Endothelial cell of umbilical vein (primary cell): ENCODE measurements around the gene LST1. TPM values are rescaled to one million over a fixed set of nuclear protein-coding genes. Genes with fewer than 3 reads are reported as not detected.

Experiments used
- BruUV-seq: library from RNA; stranded (reverse); fragments of 400-500 nt; replicated peaks from 2 replicates; lab custom pipeline; 2021; lab: Mats Ljungman, UMichigan
- CTCF ChIA-PET: fragments of 300-600, 350-600 bp; sonication (Branson Sonifier 250); formaldehyde crosslinking; loops from one replicate; lab custom pipeline; 2021; ENCODE audit warnings: antibody characterized with exemption, inconsistent platforms; lab: Charles Lee
- POLR2A ChIA-PET: fragments of 300-600, 350-600 bp; sonication (Branson Sonifier 250); formaldehyde crosslinking; loops from one replicate; lab custom pipeline; 2021; ENCODE audit warnings: antibody characterized with exemption, inconsistent platforms; lab: Charles Lee
- DNase-seq: peaks from one replicate; pipeline ENCODE4 v3.0.0-alpha.2; 2011; ENCODE audit warnings: low read depth, low spot score
- FAIRE-seq: peaks from 2 replicates; lab custom pipeline; 2011; peaks lifted over from hg19 to GRCh38; lab: Jason Lieb, UNC
- H2AFZ ChIP-seq: 2 replicates; pipeline ENCODE4 v1.6.0; 2012; ENCODE audit warnings: low read depth, low read length, control low read depth, inconsistent platforms
- H3K27ac ChIP-seq: 2 replicates; pipeline ENCODE4 v1.5.1; 2011; ENCODE audit warnings: low read depth, mild to moderate bottlenecking, control low read depth, low read length, moderate library complexity; ENCODE audit not compliant: insufficient read depth
- H3K27me3 ChIP-seq, 2 experiments: 2 replicates each; pipeline versions ENCODE4 v1.6.0 to v1.6.1; 2011; ENCODE audit warnings: low read length in 2 of 2, mixed read lengths in 1 of 2; ENCODE audit not compliant: control insufficient read depth in 2 of 2, insufficient read depth in 2 of 2
- H3K36me3 ChIP-seq, 2 experiments: 2 replicates in 1 of 2; 3 replicates in 1 of 2; pipeline ENCODE4 v1.5.1; 2011; ENCODE audit warnings: low read length in 2 of 2, mild to moderate bottlenecking in 1 of 2, moderate library complexity in 1 of 2; ENCODE audit not compliant: control insufficient read depth in 2 of 2, insufficient read depth in 2 of 2; ENCODE audit errors: extremely low read depth in 1 of 2
- H3K4me1 ChIP-seq: 3 replicates; pipeline ENCODE4 v1.5.1; 2011; ENCODE audit warnings: mild to moderate bottlenecking, low read length; ENCODE audit not compliant: control insufficient read depth, insufficient read depth; ENCODE audit errors: extremely low read depth
- H3K4me2 ChIP-seq: 2 replicates; pipeline ENCODE4 v1.6.1; 2011; ENCODE audit warnings: low read length, control low read depth, mixed read lengths; ENCODE audit not compliant: insufficient read depth
- H3K4me3 ChIP-seq, 3 experiments: fragments of 200-600 bp in 1 of 3; sonication (generic), shearing (Covaris generic) in 1 of 3; replicated peaks in 1 of 3; 2 replicates each; pipeline ENCODE4 v1.5.1; 2011 to 2016; ENCODE audit warnings: control low read depth in 3 of 3, low read length in 3 of 3, mild to moderate bottlenecking in 2 of 3, inconsistent platforms in 1 of 3, low read depth in 1 of 3, moderate library complexity in 1 of 3; ENCODE audit not compliant: insufficient read depth in 1 of 3
- H3K79me2 ChIP-seq: 2 replicates; pipeline ENCODE4 v1.6.0; 2012; ENCODE audit warnings: low read length, inconsistent platforms; ENCODE audit not compliant: control insufficient read depth, insufficient read depth
- H3K9ac ChIP-seq: replicated peaks from 2 replicates; pipeline ENCODE3; 2011; ENCODE audit warnings: low read length, control low read depth; ENCODE audit not compliant: insufficient read depth; ENCODE audit errors: extremely low read depth
- H3K9me1 ChIP-seq: replicated peaks from 3 replicates; pipeline ENCODE4 v1.6.0; 2011; ENCODE audit warnings: mild to moderate bottlenecking, low read length; ENCODE audit not compliant: control insufficient read depth, insufficient read depth; ENCODE audit errors: extremely low read depth
- H3K9me3 ChIP-seq: replicated peaks from 2 replicates; pipeline ENCODE4 v1.5.1; 2012; ENCODE audit warnings: low read length, inconsistent platforms; ENCODE audit not compliant: control insufficient read depth, insufficient read depth
- H4K20me1 ChIP-seq: replicated peaks from 2 replicates; pipeline ENCODE3; 2011; ENCODE audit warnings: mild to moderate bottlenecking, low read length; ENCODE audit not compliant: control insufficient read depth, insufficient read depth; ENCODE audit errors: extremely low read depth
- EZH2 ChIP-seq: IDR thresholded peaks from 2 replicates; pipeline ENCODE4 v1.6.1; 2012; ENCODE audit warnings: borderline replicate concordance, low read depth, mild to moderate bottlenecking, moderate library complexity, low read length, inconsistent platforms; ENCODE audit not compliant: severe bottlenecking
- FOS ChIP-seq: IDR thresholded peaks from 2 replicates; pipeline ENCODE4 v1.6.1; 2011; ENCODE audit warnings: mild to moderate bottlenecking, low read length, moderate library complexity, borderline replicate concordance; ENCODE audit not compliant: insufficient read depth
- GATA2 ChIP-seq: IDR thresholded peaks from 2 replicates; pipeline ENCODE4 v1.7.0; 2011; ENCODE audit warnings: low read depth, mild to moderate bottlenecking, moderate library complexity, mixed read lengths, low read length; ENCODE audit not compliant: insufficient read length, insufficient read depth
- JUN ChIP-seq: IDR thresholded peaks from 2 replicates; pipeline ENCODE4 v1.6.1; 2011; ENCODE audit warnings: borderline replicate concordance, low read depth; ENCODE audit not compliant: insufficient read length, insufficient read depth
- MAX ChIP-seq: IDR thresholded peaks from 2 replicates; pipeline ENCODE4 v1.6.1; 2011; ENCODE audit not compliant: insufficient read depth, insufficient read length
- MYC ChIP-seq: IDR thresholded peaks from one replicate; pipeline ENCODE4 v1.6.1; 2011; ENCODE audit warnings: mild to moderate bottlenecking, low read depth, low read length
- POLR2A ChIP-seq: IDR thresholded peaks from 2 replicates; pipeline ENCODE4 v1.6.1; 2012; ENCODE audit warnings: low read depth, mild to moderate bottlenecking, control low read depth, low read length
- POLR2AphosphoS5 ChIP-seq: IDR thresholded peaks from 2 replicates; pipeline ENCODE4 v1.6.1; 2012; ENCODE audit warnings: low read depth, mild to moderate bottlenecking, control low read depth, low read length, moderate library complexity; ENCODE audit not compliant: insufficient read depth
- dilution Hi-C: fragments of 300-500 bp; cut with MboI; formaldehyde crosslinking; loops from one replicate; pipeline ENCODE4 v1.15.0; 2019; ENCODE audit warnings: low sequenced_read_pairs; ENCODE audit not compliant: extremely low pct_ligation_motif_present
- intact Hi-C: fragments of 100-400 bp; cut with micrococcal nuclease; formaldehyde crosslinking; loops from one replicate; pipeline ENCODE4 v1.10.0; 2022
- polyA plus RNA-seq, 4 experiments: library from polyadenylated mRNA; depleted of rRNA in 3 of 4; stranded (reverse) in 3 of 4; unstranded in 1 of 4; fragments of >200 nt; gene quantifications; 2 replicates each; pipeline versions ENCODE4 v1.2.1 to v1.2.3, GENCODE V29; 2011 to 2012; ENCODE audit warnings: missing spikeins in 1 of 4
- total RNA-seq: library from RNA; stranded (reverse); gene quantifications from 2 replicates; pipeline ENCODE4 v1.2.3, GENCODE V29; 2021
- TF ChIP-seq, protein P1 (sequence below), 2 donors: IDR thresholded peaks; 1 replicate in 1 of 2; 2 replicates in 1 of 2; pipeline ENCODE4 v1.5.1; 2011; ENCODE audit warnings: low read length in 2 of 2, mild to moderate bottlenecking in 2 of 2, moderate library complexity in 2 of 2, control low read depth in 1 of 2, inconsistent platforms in 1 of 2, low read depth in 1 of 2; ENCODE audit not compliant: insufficient read depth in 1 of 2; ENCODE audit errors: extremely low read depth in 1 of 2

LST1 gene
- total and polyA plus RNA-seq, 2 donors (not counting 3 experiments of a cell fraction or from before 2014, with no cell fraction given) = 1.00 to 1.8 TPM

DNA sequence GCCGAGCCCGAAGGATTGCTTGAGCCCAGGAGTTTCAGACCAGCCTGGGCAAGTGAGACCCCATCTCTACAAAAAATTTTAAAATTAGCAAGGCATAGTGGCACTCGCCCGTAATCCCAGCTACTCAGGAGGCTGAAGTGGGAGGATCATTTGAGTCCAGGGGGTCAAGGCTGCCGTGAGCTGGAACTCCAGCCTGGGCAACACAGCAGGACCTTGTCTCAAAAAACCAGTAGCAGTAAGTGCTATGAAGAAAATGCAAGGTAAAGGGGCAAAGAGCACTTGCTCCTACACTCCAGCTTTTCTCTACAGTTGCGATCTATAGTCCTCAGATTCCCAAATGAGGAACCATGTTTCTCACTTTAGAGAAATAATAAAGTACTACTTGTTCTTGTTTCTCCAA lies 42.4 kb upstream of the LST1 start:
- BruUV-seq = no TSS peak
- intact Hi-C loops (loop anchor here (10.0 kb wide), 1 partner anchor 191 kb away; the partner anchor contains the start of gene CLIC1), dilution Hi-C loops (no loop called here)
- Histone ChIP-seq H4K20me1 (peaks cover 7% of the 10 kb centered on the region), H3K79me2 (peaks cover 39% of the 10 kb centered on the region), H3K9me1 (no peaks in the 10 kb centered on the region), H3K4me1 (peaks cover 38% of the 10 kb centered on the region), H3K9ac (no peak overlapping the region), H3K27me3 (no peaks in the 10 kb centered on the region), H3K36me3 (peaks cover 8 to 16% of the 10 kb centered on the region in 2 experiments), H3K9me3 (no peaks in the 10 kb centered on the region), H3K4me2 (no peak overlapping the region), H3K27ac (no peak overlapping the region), H2AFZ (no peak overlapping the region), H3K4me3 (no peak overlapping the region)
- DNase-seq = no peak
- FAIRE-seq = no peak
- ChIA-PET POLR2A (interaction anchor here (1.3 kb wide), 1 partner anchor 78 kb away, joined by 3 read pairs; no protein-coding TSS in a partner anchor), CTCF (interaction anchor here (31.0 kb wide), 1 partner anchor 45 kb away, joined by 1517 read pairs; the partner anchor contains the start of genes LST1, LTB, NCR3 and TNF)
- TF ChIP-seq FOS = no peak
- no peak for TF ChIP-seq JUN
- no peak for TF ChIP-seq EZH2
- no peak for TF ChIP-seq POLR2AphosphoS5
- no peak for TF ChIP-seq POLR2A
- TF ChIP-seq MYC = no peak
- TF ChIP-seq, protein P1, sequence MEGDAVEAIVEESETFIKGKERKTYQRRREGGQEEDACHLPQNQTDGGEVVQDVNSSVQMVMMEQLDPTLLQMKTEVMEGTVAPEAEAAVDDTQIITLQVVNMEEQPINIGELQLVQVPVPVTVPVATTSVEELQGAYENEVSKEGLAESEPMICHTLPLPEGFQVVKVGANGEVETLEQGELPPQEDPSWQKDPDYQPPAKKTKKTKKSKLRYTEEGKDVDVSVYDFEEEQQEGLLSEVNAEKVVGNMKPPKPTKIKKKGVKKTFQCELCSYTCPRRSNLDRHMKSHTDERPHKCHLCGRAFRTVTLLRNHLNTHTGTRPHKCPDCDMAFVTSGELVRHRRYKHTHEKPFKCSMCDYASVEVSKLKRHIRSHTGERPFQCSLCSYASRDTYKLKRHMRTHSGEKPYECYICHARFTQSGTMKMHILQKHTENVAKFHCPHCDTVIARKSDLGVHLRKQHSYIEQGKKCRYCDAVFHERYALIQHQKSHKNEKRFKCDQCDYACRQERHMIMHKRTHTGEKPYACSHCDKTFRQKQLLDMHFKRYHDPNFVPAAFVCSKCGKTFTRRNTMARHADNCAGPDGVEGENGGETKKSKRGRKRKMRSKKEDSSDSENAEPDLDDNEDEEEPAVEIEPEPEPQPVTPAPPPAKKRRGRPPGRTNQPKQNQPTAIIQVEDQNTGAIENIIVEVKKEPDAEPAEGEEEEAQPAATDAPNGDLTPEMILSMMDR (IDR thresholded peaks at IDR 0.05; ENCODE audit: extremely low read depth in 1 of 2, insufficient read depth in 1 of 2, low read depth in 1 of 2, low read length in 2 of 2) = no peak
- no peak for TF ChIP-seq GATA2
- no peak for TF ChIP-seq MAX
